Activated CD4-positive, alpha-beta memory T cell treated with anti-CD3 and anti-CD28 coated beads for 36 hours (primary cell): ENCODE data around the gene ZNF205. TPM values are rescaled to one million over a fixed set of nuclear protein-coding genes. Genes with fewer than 3 reads are reported as not detected.

ENCODE experiments used
- CTCF ChIA-PET: fragments of 350-600 bp; sonication (Branson Sonifier 250); formaldehyde crosslinking; loops from one replicate; lab custom pipeline; 2021; ENCODE audit warnings: antibody characterized with exemption, inconsistent platforms; lab: Charles Lee
- POLR2A ChIA-PET: fragments of 350-600 bp; sonication (Branson Sonifier 250); formaldehyde crosslinking; loops from one replicate; lab custom pipeline; 2021; ENCODE audit warnings: antibody characterized with exemption; lab: Charles Lee
- DNase-seq: peaks from one replicate; pipeline ENCODE4 v3.0.0-alpha.2; 2020
- H3K27ac Mint-ChIP-seq: one replicate; pipeline ENCODE4 v1.8.0; 2021; ENCODE audit warnings: mixed read lengths
- H3K27me3 Mint-ChIP-seq: one replicate; pipeline ENCODE4 v1.8.0; 2021; ENCODE audit warnings: mixed read lengths
- H3K36me3 Mint-ChIP-seq: one replicate; pipeline ENCODE4 v1.8.0; 2021; ENCODE audit warnings: mixed read lengths
- H3K4me1 Mint-ChIP-seq: one replicate; pipeline ENCODE4 v1.8.0; 2021; ENCODE audit warnings: low read depth, mixed read lengths
- H3K4me3 Mint-ChIP-seq: one replicate; pipeline ENCODE4 v1.8.0; 2021; ENCODE audit warnings: mild to moderate bottlenecking, mixed read lengths
- H3K9me3 Mint-ChIP-seq: one replicate; pipeline ENCODE4 v1.8.0; 2021; ENCODE audit warnings: mixed read lengths
- intact Hi-C: fragments of 100-400 bp; cut with micrococcal nuclease; formaldehyde crosslinking; loops from one replicate; pipeline ENCODE4 v1.15.1; 2023
- total RNA-seq, 2 experiments: library from RNA; stranded (reverse); gene quantifications; one replicate each; pipeline ENCODE4 v1.2.3, GENCODE V29; 2021

ZNF205 gene
- total RNA-seq, 2 experiments from 2014 or later, result 0.21 TPM; not detected in 1

GRCh38 chr16:3085868-3086595, 26.4 kb upstream of the ZNF205 start:
- Mint-ChIP-seq H3K4me1 (peaks cover 43% of the 10 kb centered on the region), H3K9me3 (peaks cover 3% of the 10 kb centered on the region), H3K27ac (peak overlapping the region; percentile 30), H3K4me3 (no peak overlapping the region), H3K36me3 (peaks cover 5% of the 10 kb centered on the region), H3K27me3 (no peaks in the 10 kb centered on the region)
- intact Hi-C loops, result no loop called here
- ChIA-PET CTCF (interaction anchor here (1.3 to 1.4 kb wide), 2 partner anchors 11 to 28 kb away, joined by 3 to 7 read pairs; no protein-coding TSS in a partner anchor), POLR2A (interaction anchor here (1.1 kb wide), 1 partner anchor 8 kb away, joined by 3 read pairs; no protein-coding TSS in a partner anchor)
- DNase-seq, result no peak

GRCh38 chr16:3086596-3087242, 25.7 kb upstream of the ZNF205 start:
- H3K27me3 Mint-ChIP-seq, result no peaks in the 10 kb centered on the region
- peaks cover 1% of the 10 kb centered on the region for H3K36me3 Mint-ChIP-seq
- CTCF ChIA-PET, result interaction anchor here (0.5 to 1.7 kb wide), 5 partner anchors 10 to 52 kb away, joined by 3 to 7 read pairs (median 4); no protein-coding TSS in a partner anchor
- H3K9me3 Mint-ChIP-seq, result no peaks in the 10 kb centered on the region
- no peak for DNase-seq
- intact Hi-C loops, result no loop called here
- H3K4me3 Mint-ChIP-seq, result no peak overlapping the region
- POLR2A ChIA-PET, result interaction anchor here (1.1 kb wide), 1 partner anchor 9 kb away, joined by 3 read pairs; no protein-coding TSS in a partner anchor
- peaks cover 42% of the 10 kb centered on the region for H3K4me1 Mint-ChIP-seq
- no peak overlapping the region for H3K27ac Mint-ChIP-seq

GRCh38 chr16:3087243-3088235, 24.8 kb upstream of the ZNF205 start:
- Mint-ChIP-seq H3K27ac (no peak overlapping the region), H3K36me3 (no peaks in the 10 kb centered on the region), H3K4me1 (peaks cover 37% of the 10 kb centered on the region), H3K4me3 (peak overlapping the region; percentile 4), H3K9me3 (no peaks in the 10 kb centered on the region), H3K27me3 (no peaks in the 10 kb centered on the region)
- CTCF ChIA-PET, result interaction anchor here (1.0 to 1.7 kb wide), 5 partner anchors 11 to 42 kb away, joined by 3 to 7 read pairs (median 4); no protein-coding TSS in a partner anchor
- no peak for DNase-seq
- intact Hi-C loops, result no loop called here
- POLR2A ChIA-PET, result interaction anchor here (1.1 kb wide), 2 partner anchors 10 to 12 kb away, joined by 3 read pairs; no protein-coding TSS in a partner anchor

GRCh38 chr16:3088450-3088849, 23.9 kb upstream of the ZNF205 start:
- Mint-ChIP-seq H3K27me3 (no peaks in the 10 kb centered on the region), H3K9me3 (no peaks in the 10 kb centered on the region), H3K36me3 (no peaks in the 10 kb centered on the region), H3K4me3 (peak overlapping the region; percentile 4), H3K4me1 (peaks cover 30% of the 10 kb centered on the region), H3K27ac (no peak overlapping the region)
- CTCF ChIA-PET, result interaction anchor here (0.9 to 1.5 kb wide), 3 partner anchors 11 to 46 kb away, joined by 3 to 5 read pairs (median 3); partner anchors contain the start of gene ZNF213
- POLR2A ChIA-PET, result interaction anchor here (0.7 kb wide), 1 partner anchor 29 kb away, joined by 4 read pairs; no protein-coding TSS in a partner anchor
- intact Hi-C loops, result no loop called here
- DNase-seq, result no peak

GRCh38 chr16:3088925-3089716, 23.3 kb upstream of the ZNF205 start:
- intact Hi-C loops, result no loop called here
- no peaks in the 10 kb centered on the region for H3K27me3 Mint-ChIP-seq
- ChIA-PET POLR2A (interaction anchor here (0.7 kb wide), 1 partner anchor 30 kb away, joined by 4 read pairs; no protein-coding TSS in a partner anchor), CTCF (interaction anchor here (0.7 to 1.5 kb wide), 4 partner anchors 12 to 46 kb away, joined by 3 to 5 read pairs (median 3); partner anchors contain the start of gene ZNF213)
- peaks cover 33% of the 10 kb centered on the region for H3K4me1 Mint-ChIP-seq
- DNase-seq, result no peak
- H3K4me3 Mint-ChIP-seq, result no peak overlapping the region
- no peaks in the 10 kb centered on the region for H3K9me3 Mint-ChIP-seq
- no peak overlapping the region for H3K27ac Mint-ChIP-seq
- H3K36me3 Mint-ChIP-seq, result no peaks in the 10 kb centered on the region

- H3K27me3 Mint-ChIP-seq, result no peaks in the 10 kb centered on the region
- intact Hi-C loops, result no loop called here
- POLR2A ChIA-PET, result interaction anchor here (1.1 kb wide), 1 partner anchor 13 kb away, joined by 3 read pairs; no protein-coding TSS in a partner anchor
- no peaks in the 10 kb centered on the region for H3K36me3 Mint-ChIP-seq
- H3K4me1 Mint-ChIP-seq, result peaks cover 34% of the 10 kb centered on the region
- H3K27ac Mint-ChIP-seq, result no peak overlapping the region
- H3K4me3 Mint-ChIP-seq, result no peak overlapping the region
- no peaks in the 10 kb centered on the region for H3K9me3 Mint-ChIP-seq
- no peak for DNase-seq
- CTCF ChIA-PET, result interaction anchor here (1.0 to 1.8 kb wide), 3 partner anchors 13 to 45 kb away, joined by 3 to 4 read pairs (median 3); partner anchors contain the start of gene ZNF213
These were observed 22.4 kb upstream of the ZNF205 start for GRCh38 chr16:3089717-3090592.

- CTCF ChIA-PET, result interaction anchor here (1.0 to 2.6 kb wide), 6 partner anchors 10 to 77 kb away, joined by 3 to 9 read pairs (median 4); no protein-coding TSS in a partner anchor
These were observed 20.8 kb upstream of the ZNF205 start for GRCh38 chr16:3091551-3091950.

GRCh38 chr16:3092501-3092941, 19.9 kb upstream of the ZNF205 start:
- Mint-ChIP-seq H3K9me3 (no peaks in the 10 kb centered on the region), H3K27me3 (no peaks in the 10 kb centered on the region), H3K36me3 (no peaks in the 10 kb centered on the region), H3K4me3 (no peak overlapping the region), H3K27ac (no peak overlapping the region), H3K4me1 (peaks cover 35% of the 10 kb centered on the region)
- ChIA-PET POLR2A (interaction anchor here (1.6 kb wide), 1 partner anchor 18 kb away, joined by 4 read pairs; no protein-coding TSS in a partner anchor), CTCF (interaction anchor here (2.6 kb wide), 1 partner anchor 9 kb away, joined by 9 read pairs; no protein-coding TSS in a partner anchor)
- no peak for DNase-seq
- intact Hi-C loops, result no loop called here

More at GRCh38 chr16:3091551-3091950, 20.8 kb upstream of the ZNF205 start:
- Mint-ChIP-seq H3K36me3 (no peaks in the 10 kb centered on the region), H3K9me3 (no peaks in the 10 kb centered on the region), H3K4me3 (no peak overlapping the region), H3K4me1 (peaks cover 41% of the 10 kb centered on the region), H3K27ac (no peak overlapping the region), H3K27me3 (no peaks in the 10 kb centered on the region)
- intact Hi-C loops, result no loop called here
- DNase-seq, result no peak
- POLR2A ChIA-PET, result interaction anchor here (1.1 kb wide), 1 partner anchor 14 kb away, joined by 3 read pairs; no protein-coding TSS in a partner anchor

- Mint-ChIP-seq H3K4me3 (peak overlapping the region; percentile 25), H3K27me3 (no peaks in the 10 kb centered on the region), H3K9me3 (no peaks in the 10 kb centered on the region), H3K27ac (peak overlapping the region; percentile 90), H3K4me1 (peaks cover 27% of the 10 kb centered on the region), H3K36me3 (no peaks in the 10 kb centered on the region)
- ChIA-PET CTCF (interaction anchor here (0.7 to 2.6 kb wide), 7 partner anchors 12 to 89 kb away, joined by 3 to 13 read pairs (median 6); no protein-coding TSS in a partner anchor), POLR2A (no interaction called here)
- intact Hi-C loops, result loop anchor here (1.0 to 2.0 kb wide), 4 partner anchors 19 to 72 kb away; no protein-coding TSS in a partner anchor
- DNase-seq, result peak; percentile 75
These were observed 17.9 kb upstream of the ZNF205 start for GRCh38 chr16:3094289-3095027.
